ENCODE measurements around the gene CMSS1.

The CMSS1 gene

DNA sequence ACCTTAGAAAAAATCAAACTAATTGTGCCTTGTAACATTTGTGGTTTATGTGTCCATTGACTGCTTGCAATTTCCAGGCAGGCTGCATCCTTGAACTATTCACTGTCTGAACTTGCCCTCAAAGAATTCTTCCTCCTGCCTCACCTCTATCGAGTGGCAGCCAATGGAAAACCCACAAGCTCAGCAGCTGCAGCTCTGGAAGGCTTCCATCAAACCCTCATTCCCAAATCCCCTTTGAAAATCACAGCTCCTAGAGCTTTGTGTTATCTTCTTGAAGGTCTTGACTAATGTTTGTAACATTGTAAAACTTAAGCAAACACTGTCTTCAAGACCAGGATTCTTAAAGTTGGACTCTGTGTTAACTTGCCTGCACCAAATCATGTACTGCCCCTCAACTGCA is 215.5 kb downstream of the CMSS1 start:
- no peaks in the 10 kb centered on the region; the same call in 1 of the 2 replicates for H3K36me3 ChIP-seq
- peaks cover 11% of the 10 kb centered on the region for H3K4me1 ChIP-seq
- H3K9me3 ChIP-seq, result no peaks in the 10 kb centered on the region
- H3K4me3 ChIP-seq (ENCODE audit: low read depth, low read length), result no peak overlapping the region
- TF ChIP-seq, protein P1, sequence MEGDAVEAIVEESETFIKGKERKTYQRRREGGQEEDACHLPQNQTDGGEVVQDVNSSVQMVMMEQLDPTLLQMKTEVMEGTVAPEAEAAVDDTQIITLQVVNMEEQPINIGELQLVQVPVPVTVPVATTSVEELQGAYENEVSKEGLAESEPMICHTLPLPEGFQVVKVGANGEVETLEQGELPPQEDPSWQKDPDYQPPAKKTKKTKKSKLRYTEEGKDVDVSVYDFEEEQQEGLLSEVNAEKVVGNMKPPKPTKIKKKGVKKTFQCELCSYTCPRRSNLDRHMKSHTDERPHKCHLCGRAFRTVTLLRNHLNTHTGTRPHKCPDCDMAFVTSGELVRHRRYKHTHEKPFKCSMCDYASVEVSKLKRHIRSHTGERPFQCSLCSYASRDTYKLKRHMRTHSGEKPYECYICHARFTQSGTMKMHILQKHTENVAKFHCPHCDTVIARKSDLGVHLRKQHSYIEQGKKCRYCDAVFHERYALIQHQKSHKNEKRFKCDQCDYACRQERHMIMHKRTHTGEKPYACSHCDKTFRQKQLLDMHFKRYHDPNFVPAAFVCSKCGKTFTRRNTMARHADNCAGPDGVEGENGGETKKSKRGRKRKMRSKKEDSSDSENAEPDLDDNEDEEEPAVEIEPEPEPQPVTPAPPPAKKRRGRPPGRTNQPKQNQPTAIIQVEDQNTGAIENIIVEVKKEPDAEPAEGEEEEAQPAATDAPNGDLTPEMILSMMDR (IDR thresholded peaks at IDR 0.05; ENCODE audit: low read depth, low read length), result no peak
- H3K27me3 ChIP-seq, result no peaks in the 10 kb centered on the region
- DNase-seq, result no peak

DNA sequence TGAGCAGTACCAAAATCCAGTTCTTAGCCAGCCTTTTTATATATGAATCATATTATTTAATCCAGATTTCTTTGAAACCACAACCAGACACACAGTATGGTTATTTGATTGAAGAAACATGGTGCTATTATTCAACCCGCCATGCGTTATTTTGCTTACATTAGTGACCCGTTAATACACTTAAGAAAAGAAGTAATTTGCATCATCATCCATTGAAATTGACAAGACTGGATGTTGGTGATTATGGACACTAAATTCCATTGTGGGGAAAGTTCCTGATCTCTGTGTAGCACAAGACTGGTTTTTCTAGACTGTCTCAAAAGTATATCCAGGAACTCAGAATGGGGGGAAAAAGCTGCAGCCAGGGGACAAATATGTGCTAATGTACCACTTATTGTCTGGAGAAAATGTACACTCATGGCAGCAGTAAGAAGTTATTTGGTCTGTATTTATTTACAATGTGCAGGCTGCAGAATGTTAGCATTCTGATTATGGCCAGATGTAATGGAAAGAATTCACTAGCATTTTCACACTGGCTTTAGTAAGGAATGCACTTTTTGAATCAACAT is 216.3 kb downstream of the CMSS1 start:
- peaks cover 11% of the 10 kb centered on the region for H3K4me1 ChIP-seq
- DNase-seq, result no peak
- TF ChIP-seq, protein P1 (IDR thresholded peaks at IDR 0.05; ENCODE audit: low read depth, low read length), result no peak
- H3K27me3 ChIP-seq, result no peaks in the 10 kb centered on the region
- H3K36me3 ChIP-seq, result no peaks in the 10 kb centered on the region
- no peak overlapping the region for H3K4me3 ChIP-seq (ENCODE audit: low read depth, low read length)
- no peaks in the 10 kb centered on the region for H3K9me3 ChIP-seq

DNA sequence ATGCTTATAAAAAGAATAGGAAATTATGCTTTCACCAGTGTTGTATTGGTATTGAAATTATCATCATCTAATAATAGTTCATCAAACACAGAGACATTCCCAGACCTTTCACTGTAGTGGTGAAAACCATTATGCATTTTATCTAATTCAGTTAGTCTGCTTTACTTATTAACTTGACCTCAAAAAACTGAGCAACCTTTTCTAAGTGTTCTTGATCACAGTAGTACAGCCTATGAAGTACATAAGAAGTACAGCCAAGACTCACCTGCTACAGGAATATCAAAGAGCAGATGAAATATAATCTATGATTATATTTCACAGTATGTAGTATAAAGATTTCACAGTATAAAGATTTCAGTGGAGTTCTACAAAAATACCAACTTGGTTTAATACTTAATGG is 221.4 kb downstream of the CMSS1 start:
- TF ChIP-seq, protein P1 (IDR thresholded peaks at IDR 0.05; ENCODE audit: low read depth, low read length), result no peak
- no peak overlapping the region for H3K4me3 ChIP-seq (ENCODE audit: low read depth, low read length)
- H3K36me3 ChIP-seq, result no peaks in the 10 kb centered on the region
- no peaks in the 10 kb centered on the region for H3K9me3 ChIP-seq
- no peaks in the 10 kb centered on the region for H3K27me3 ChIP-seq
- H3K4me1 ChIP-seq, result peaks cover 15% of the 10 kb centered on the region
- no peak for DNase-seq

DNA sequence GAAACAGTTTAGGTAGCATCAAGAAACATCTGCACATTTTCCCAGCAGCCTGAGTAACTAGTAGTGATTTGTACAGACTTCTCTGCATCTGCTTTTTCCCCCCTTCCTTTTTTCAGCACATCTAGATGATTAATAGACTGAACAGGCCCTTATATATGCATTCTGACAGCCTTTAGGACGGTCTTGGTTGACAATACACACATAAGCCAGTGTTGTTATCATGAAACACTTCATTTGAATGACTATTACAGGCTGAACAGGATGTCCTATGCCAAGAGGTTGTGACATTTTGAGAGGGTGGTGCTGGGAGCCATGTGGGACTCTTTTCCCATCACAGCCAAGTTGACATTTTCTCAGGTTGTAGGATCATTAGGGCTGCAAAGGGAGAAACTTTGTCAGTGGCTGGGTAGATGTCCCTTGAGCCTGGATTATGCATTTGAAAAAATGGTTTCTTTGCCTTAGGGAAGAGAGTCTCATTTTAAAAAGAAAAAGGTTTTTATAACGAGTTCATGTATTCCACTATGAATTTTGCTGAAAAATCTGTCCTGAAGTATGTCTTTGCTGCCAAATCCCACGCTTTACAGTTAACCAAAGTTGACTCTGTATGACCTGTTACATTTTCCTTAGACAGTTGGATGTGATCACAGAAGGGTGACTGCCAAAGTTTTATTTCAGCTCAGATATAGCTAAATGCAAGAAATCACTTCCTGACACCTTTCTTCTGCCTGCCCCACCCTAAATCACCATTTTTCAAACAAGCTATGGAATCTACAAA is 223.0 kb downstream of the CMSS1 start:
- no peak for DNase-seq
- H3K4me1 ChIP-seq, result peaks cover 11% of the 10 kb centered on the region
- H3K9me3 ChIP-seq, result no peaks in the 10 kb centered on the region
- H3K36me3 ChIP-seq, result no peaks in the 10 kb centered on the region
- H3K4me3 ChIP-seq (ENCODE audit: low read depth, low read length), result no peak overlapping the region
- H3K27me3 ChIP-seq, result no peaks in the 10 kb centered on the region
- TF ChIP-seq, protein P1 (IDR thresholded peaks at IDR 0.05; ENCODE audit: low read depth, low read length), result no peak

DNA sequence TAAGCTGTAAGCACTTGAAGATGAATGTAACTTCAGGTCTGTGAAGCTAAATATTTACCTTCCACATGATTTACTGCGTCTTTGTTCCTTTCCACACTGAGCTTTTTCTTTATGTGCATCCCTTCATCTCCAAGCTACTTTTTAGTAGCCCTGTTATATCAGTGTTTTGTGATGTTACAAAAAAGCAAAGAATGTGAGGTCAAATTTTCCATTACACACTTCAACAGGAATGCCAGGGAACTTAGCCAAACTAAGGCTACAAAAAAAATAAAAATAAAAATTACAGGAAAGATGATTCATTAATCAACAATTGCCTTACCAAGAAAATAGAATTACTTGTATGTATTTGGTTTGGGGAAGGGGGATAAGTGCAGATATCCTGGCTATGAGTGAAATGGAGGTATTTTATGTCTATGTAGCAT is 223.7 kb downstream of the CMSS1 start:
- no peaks in the 10 kb centered on the region for H3K36me3 ChIP-seq
- peaks cover 11% of the 10 kb centered on the region for H3K4me1 ChIP-seq
- H3K4me3 ChIP-seq (ENCODE audit: low read depth, low read length), result no peak overlapping the region
- no peaks in the 10 kb centered on the region for H3K27me3 ChIP-seq
- H3K9me3 ChIP-seq, result no peaks in the 10 kb centered on the region
- no peak for DNase-seq
- TF ChIP-seq, protein P1 (IDR thresholded peaks at IDR 0.05; ENCODE audit: low read depth, low read length), result no peak
